Esophagus squamous epithelium (tissue), 5 donors: ENCODE results near the gene ADGRD1. TPM values are rescaled to one million over a fixed set of nuclear protein-coding genes. Genes with fewer than 3 reads are reported as not detected.
"Not testable (repeated sequence)": the region's sequence is repeated elsewhere in the genome, so short reads cannot be mapped to it uniquely, and the experiment has no call there.

Source experiments
- DNase-seq: peaks from one replicate; lab custom pipeline; 2025; lab: John Stamatoyannopoulos, UW
- H3K27ac ChIP-seq, 4 donors: fragments of 200-600 bp; sonication (generic); one replicate each; pipeline ENCODE4 v1.5.1; 2016 to 2019; ENCODE audit warnings: mild to moderate bottlenecking in 1 of 4
- H3K27me3 ChIP-seq, 4 donors: fragments of 200-600 bp; sonication (generic); 1 replicate in 3 of 4; 2 replicates in 1 of 4; pipeline versions ENCODE4 v1.5.1 to v1.6.0; 2017 to 2021; ENCODE audit warnings: antibody characterized with exemption in 1 of 4
- H3K36me3 ChIP-seq, 3 donors: fragments of 200-600 bp; sonication (generic); one replicate each; pipeline ENCODE4 v1.5.1; 2016 to 2019
- H3K4me1 ChIP-seq, 3 donors: fragments of 200-600 bp; sonication (generic); one replicate each; pipeline ENCODE4 v1.5.1; 2017 to 2019
- H3K4me3 ChIP-seq, 4 donors: fragments of 200-600 bp; sonication (generic); 1 replicate in 3 of 4; 2 replicates in 1 of 4; pipeline ENCODE4 v1.5.1; 2016 to 2019; ENCODE audit warnings: mild to moderate bottlenecking in 2 of 4, moderate library complexity in 1 of 4
- H3K9me3 ChIP-seq, 3 donors: fragments of 200-600 bp; sonication (generic); one replicate each; pipeline ENCODE4 v1.5.1; 2016 to 2019
- POLR2A ChIP-seq, 4 donors: fragments of 450-650 bp; IDR thresholded peaks; one replicate each; pipeline ENCODE4 v1.6.1; 2017; ENCODE audit warnings: antibody characterized with exemption in 4 of 4, mild to moderate bottlenecking in 4 of 4, moderate library complexity in 3 of 4
- WGBS, 2 donors: methylation state at CpG; one replicate each; pipeline ENCODE4 v1.1.5; 2018; 5-methylcytosine and 5-hydroxymethylcytosine counted together
- intact Hi-C: fragments of 100-400 bp; cut with DNase I; formaldehyde crosslinking; loops from one replicate; pipeline ENCODE4 v1.15.0; 2022
- total RNA-seq, 4 donors: library from RNA; depleted of rRNA; stranded (reverse); fragments of >200 nt; gene quantifications; one replicate each; pipeline ENCODE4 v1.1.0, GENCODE V29; 2016
- TF ChIP-seq, protein P1 (sequence below), 6 experiments: fragments of 450-650 bp in 4 of 6; fragments of 200-600 bp in 2 of 6; sonication (generic) in 2 of 6; IDR thresholded peaks; one replicate each; pipeline ENCODE4 v1.5.1; 2016 to 2019; ENCODE audit warnings: antibody characterized with exemption in 6 of 6, mild to moderate bottlenecking in 4 of 6, moderate library complexity in 4 of 6
- donor health status: DM: yes; HTN: yes; CAD: no.

The ADGRD1 gene
- total RNA-seq, 4 donors from 2014 or later: 2.2 to 28.2 (median 8.8) TPM

- Histone ChIP-seq H3K9me3 (no peaks in the 10 kb centered on the region), H3K4me1 (no peaks in the 10 kb centered on the region), H3K27ac (no peak overlapping the region), H3K4me3 (no peak overlapping the region), H3K36me3 (peaks cover 0 to 9% (median 0%) of the 10 kb centered on the region in 3 donors), H3K27me3 (peaks cover 0 to 15% (median 0%) of the 10 kb centered on the region in 4 donors)
- intact Hi-C loops: no loop called here
- whole genome bisulfite sequencing, 2 donors: 78 to 88% methylated on average over 5 of the region's 5 CpGs
- TF ChIP-seq POLR2A (IDR thresholded peaks at IDR 0.05): no peak
- TF ChIP-seq, protein P1, sequence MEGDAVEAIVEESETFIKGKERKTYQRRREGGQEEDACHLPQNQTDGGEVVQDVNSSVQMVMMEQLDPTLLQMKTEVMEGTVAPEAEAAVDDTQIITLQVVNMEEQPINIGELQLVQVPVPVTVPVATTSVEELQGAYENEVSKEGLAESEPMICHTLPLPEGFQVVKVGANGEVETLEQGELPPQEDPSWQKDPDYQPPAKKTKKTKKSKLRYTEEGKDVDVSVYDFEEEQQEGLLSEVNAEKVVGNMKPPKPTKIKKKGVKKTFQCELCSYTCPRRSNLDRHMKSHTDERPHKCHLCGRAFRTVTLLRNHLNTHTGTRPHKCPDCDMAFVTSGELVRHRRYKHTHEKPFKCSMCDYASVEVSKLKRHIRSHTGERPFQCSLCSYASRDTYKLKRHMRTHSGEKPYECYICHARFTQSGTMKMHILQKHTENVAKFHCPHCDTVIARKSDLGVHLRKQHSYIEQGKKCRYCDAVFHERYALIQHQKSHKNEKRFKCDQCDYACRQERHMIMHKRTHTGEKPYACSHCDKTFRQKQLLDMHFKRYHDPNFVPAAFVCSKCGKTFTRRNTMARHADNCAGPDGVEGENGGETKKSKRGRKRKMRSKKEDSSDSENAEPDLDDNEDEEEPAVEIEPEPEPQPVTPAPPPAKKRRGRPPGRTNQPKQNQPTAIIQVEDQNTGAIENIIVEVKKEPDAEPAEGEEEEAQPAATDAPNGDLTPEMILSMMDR (IDR thresholded peaks at IDR 0.05): no peak
- DNase-seq: no peak
These were observed 39.4 kb downstream of the ADGRD1 start for GRCh38 chr12:130992979-130993538.

DNA sequence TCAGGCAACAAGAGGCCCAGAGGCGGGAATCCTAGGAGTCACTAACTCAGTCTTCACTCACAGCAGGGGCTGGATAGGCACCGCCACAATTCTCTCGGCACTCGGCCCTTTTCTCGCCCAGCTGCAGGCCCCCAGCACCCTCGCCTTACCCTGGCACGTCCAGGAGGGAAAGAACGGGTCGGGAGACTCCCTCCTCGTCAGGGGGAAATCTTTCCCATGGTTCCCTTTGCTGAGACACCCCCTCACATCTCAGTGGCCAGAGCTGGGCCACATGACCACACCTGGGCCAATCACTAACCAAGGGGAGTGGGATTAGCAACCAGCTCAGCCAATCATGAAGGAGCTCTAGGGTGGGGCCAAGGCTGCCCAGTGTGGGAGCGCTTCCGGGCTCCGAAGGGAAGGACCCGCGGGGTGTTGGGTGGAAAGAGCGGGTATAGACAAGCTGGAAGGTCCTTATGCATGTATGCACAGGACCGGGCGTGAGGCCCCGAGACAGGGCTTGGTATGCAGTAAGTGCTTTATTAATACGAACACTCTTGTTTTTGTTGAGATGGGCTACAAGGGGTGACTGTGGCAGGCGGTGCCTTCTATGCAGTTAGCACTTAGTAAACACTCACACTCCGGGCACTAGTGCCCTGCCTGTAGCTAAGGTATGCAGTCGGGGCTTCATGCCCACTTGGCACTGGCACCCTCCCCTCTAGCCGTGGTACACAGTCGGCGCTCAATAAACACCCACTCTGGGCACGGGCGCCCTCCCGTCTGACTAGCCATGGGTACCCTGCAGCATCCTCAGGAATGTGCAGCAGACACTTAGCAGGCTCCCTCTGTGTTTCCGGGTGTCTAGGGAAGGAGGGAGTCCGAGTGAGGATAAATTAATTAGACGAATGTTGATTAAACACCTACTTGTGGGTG is 40.3 kb downstream of the ADGRD1 start:
- H3K27me3 ChIP-seq: peaks cover 0 to 15% (median 0%) of the 10 kb centered on the region in 4 donors
- intact Hi-C loops: no loop called here
- H3K36me3 ChIP-seq: peaks cover 0 to 9% (median 0%) of the 10 kb centered on the region in 3 donors
- no peak overlapping the region for H3K27ac ChIP-seq
- H3K4me1 ChIP-seq: no peaks in the 10 kb centered on the region
- no peak overlapping the region for H3K4me3 ChIP-seq
- no peak for DNase-seq
- TF ChIP-seq, protein P1 (IDR thresholded peaks at IDR 0.05): no peak
- TF ChIP-seq POLR2A (IDR thresholded peaks at IDR 0.05): no peak
- H3K9me3 ChIP-seq: no peaks in the 10 kb centered on the region
- 86 to 88% methylated on average over 19 to 25 of the region's 32 CpGs for WGBS, 2 donors

- TF ChIP-seq, protein P1 (IDR thresholded peaks at IDR 0.05): no peak
- no peak for TF ChIP-seq POLR2A (IDR thresholded peaks at IDR 0.05)
- WGBS, 2 donors: 57 to 83% methylated on average over 7 of the region's 12 CpGs
- Histone ChIP-seq H3K4me1 (no peaks in the 10 kb centered on the region), H3K36me3 (peaks cover 0 to 9% (median 0%) of the 10 kb centered on the region in 3 donors), H3K27me3 (peaks cover 0 to 8% (median 0%) of the 10 kb centered on the region in 4 donors), H3K27ac (no peak overlapping the region), H3K9me3 (no peaks in the 10 kb centered on the region), H3K4me3 (no peak overlapping the region)
- no peak for DNase-seq
- intact Hi-C loops: no loop called here
These were observed 41.2 kb downstream of the ADGRD1 start for GRCh38 chr12:130994821-130995375.

DNA sequence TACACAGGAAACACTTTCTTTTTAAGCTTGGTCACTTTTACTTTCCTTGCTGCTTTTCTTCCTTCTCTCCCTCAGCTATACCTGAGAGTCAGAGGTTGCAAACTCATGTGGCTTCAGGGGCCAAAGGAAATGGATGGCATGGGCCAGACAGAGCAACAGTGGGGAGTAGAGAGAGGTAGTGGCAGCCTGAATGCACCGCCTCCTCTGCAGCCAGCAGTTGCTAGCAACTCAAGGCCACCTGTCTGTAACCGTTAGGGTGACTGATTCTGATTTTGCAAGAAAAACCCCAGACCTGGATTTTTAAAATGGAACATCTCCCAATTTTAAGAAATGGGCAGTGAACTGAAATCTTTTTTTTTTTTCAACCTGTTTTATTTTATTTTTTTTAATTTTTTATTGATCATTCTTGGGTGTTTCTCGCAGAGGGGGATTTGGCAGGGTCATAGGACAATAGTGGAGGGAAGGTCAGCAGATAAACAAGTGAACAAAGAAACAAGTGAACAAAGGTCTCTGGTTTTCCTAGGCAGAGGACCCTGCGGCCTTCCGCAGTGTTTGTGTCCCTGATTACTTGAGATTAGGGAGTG is 41.8 kb downstream of the ADGRD1 start:
- H3K27me3 ChIP-seq, H3K9me3 ChIP-seq, DNase-seq, H3K4me3 ChIP-seq, H3K36me3 ChIP-seq, H3K4me1 ChIP-seq, intact Hi-C loops, H3K27ac ChIP-seq: not testable (repeated sequence)
- 79 to 85% methylated on average over 3 to 4 of the region's 5 CpGs for WGBS, 2 donors

DNA sequence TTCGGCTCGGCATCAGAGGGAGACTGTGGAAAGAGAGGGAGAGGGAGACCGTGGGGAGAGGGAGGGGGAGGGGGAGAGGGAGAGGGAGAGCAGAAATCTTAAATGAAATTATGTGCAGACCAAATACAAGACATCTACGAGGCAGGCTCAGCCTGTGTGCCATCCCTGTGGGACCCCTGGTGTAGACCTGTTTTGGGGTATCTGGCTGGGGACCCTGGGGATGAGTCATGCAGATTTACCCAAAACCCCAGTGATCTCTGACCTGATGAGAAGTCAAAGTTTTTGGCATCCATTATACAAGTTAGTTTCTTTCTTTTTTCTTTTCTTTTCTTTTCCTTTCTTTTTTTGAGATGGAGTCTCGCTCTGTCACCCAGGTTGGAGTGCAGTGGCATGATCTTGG is 44.4 kb downstream of the ADGRD1 start:
- TF ChIP-seq, protein P1 (IDR thresholded peaks at IDR 0.05): no peak
- TF ChIP-seq POLR2A (IDR thresholded peaks at IDR 0.05): no peak
- H3K9me3 ChIP-seq: no peaks in the 10 kb centered on the region
- H3K4me3 ChIP-seq: no peak overlapping the region
- WGBS, 2 donors: 80 to 82% methylated on average over 4 to 5 of the region's 5 CpGs
- no peaks in the 10 kb centered on the region for H3K4me1 ChIP-seq
- DNase-seq: no peak
- no peak overlapping the region for H3K27ac ChIP-seq
- intact Hi-C loops: no loop called here
- no peaks in the 10 kb centered on the region for H3K27me3 ChIP-seq
- peaks cover 0 to under 1% (median 0%) of the 10 kb centered on the region in 3 donors for H3K36me3 ChIP-seq
